ENCODE measurements around the gene SH2D3A.
A peak's percentile ranks its signal among the peaks of the same experiment; 100 is the strongest.
"Not testable (repeated sequence)": the region's sequence is repeated elsewhere in the genome, so short reads cannot be mapped to it uniquely, and the experiment has no call there.

Gene SH2D3A

GRCh38 chr19:6800991-6801484 lies 33.8 kb upstream of the SH2D3A start:
- Histone ChIP-seq H3K9ac (ENCODE audit: low read length) (peak overlapping the region; percentile 85), H2AFZ (ENCODE audit: low read length) (no peak overlapping the region), H3K4me1 (ENCODE audit: insufficient read depth, low read length, severe bottlenecking) (peaks cover 44% of the 10 kb centered on the region), H3F3A (ENCODE audit: insufficient read depth, low read length) (no peaks in the 10 kb centered on the region), H4K20me1 (ENCODE audit: insufficient read depth, low read length) (no peaks in the 10 kb centered on the region), H3K36me3 (ENCODE audit: insufficient read depth, low read length) (peaks cover 7% of the 10 kb centered on the region; the same call in 1 of the 2 replicates), H3K9me2 (ENCODE audit: low read depth, low read length) (no peaks in the 10 kb centered on the region), H3K9me3 (ENCODE audit: low read length) (no peaks in the 10 kb centered on the region), H3K27ac (ENCODE audit: low read depth, low read length, poor library complexity, severe bottlenecking) (peak overlapping the region; percentile 99), H3K4me3 (ENCODE audit: low read depth, low read length, poor library complexity, severe bottlenecking) (peak overlapping the region; percentile 67), H3K4me2 (ENCODE audit: low read length) (peak overlapping the region; percentile 74), H3K27me3 (ENCODE audit: insufficient read depth, low read length) (no peaks in the 10 kb centered on the region), H3K79me2 (ENCODE audit: insufficient read depth, low read length) (peaks cover 35% of the 10 kb centered on the region)
- no peak for TF ChIP-seq CTCF (IDR thresholded peaks at IDR 0.05; ENCODE audit: low read length)
- TF ChIP-seq EZH2 (IDR thresholded peaks at IDR 0.05; ENCODE audit: borderline replicate concordance, low read length): no peak

DNA sequence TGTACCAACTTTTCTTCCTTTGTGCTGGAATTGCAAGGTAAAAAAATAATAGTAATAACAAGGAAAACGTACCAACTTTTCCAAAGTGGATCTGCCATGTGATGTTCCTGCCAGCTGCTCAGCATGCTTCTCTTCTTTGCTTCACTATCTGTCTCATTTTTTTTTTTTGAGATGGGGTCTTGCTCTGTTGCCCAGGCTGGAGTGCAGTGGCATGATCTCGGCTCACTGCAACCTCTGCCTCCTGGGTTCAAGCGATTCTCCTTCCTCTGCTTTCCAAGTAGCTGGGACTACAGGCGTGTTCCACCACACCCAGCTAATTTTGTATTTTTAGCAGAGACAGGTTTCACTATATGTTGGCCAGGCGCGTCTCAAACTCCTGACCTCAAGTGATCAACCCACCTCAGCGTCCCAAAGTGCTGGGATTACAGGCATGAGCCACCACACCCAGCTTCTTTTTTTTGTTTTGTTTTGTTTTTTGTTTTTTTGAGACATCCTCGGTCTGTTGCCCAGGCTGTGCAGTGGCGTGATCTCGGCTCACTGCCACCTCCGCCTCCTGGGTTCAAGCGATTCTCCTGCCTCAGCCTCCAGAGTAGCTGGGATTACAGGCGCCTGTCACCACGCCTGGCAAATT lies 33.0 kb upstream of the SH2D3A start:
- Histone ChIP-seq H3K4me1 (ENCODE audit: insufficient read depth, low read length, severe bottlenecking) (peaks cover 44% of the 10 kb centered on the region), H3K4me2 (ENCODE audit: low read length) (peak overlapping the region; percentile 74), H3K4me3 (ENCODE audit: low read depth, low read length, poor library complexity, severe bottlenecking) (peak overlapping the region; percentile 67), H3K9ac (ENCODE audit: low read length) (peak overlapping the region; percentile 85; the same call in 1 of the 2 replicates), H3K79me2 (ENCODE audit: insufficient read depth, low read length) (peaks cover 35% of the 10 kb centered on the region), H3K27ac (ENCODE audit: low read depth, low read length, poor library complexity, severe bottlenecking) (peak overlapping the region; percentile 99), H3K36me3 (ENCODE audit: insufficient read depth, low read length) (peaks cover 12% of the 10 kb centered on the region; the same call in 1 of the 2 replicates)
- not testable (repeated sequence) for H2AFZ ChIP-seq (ENCODE audit: low read length); H4K20me1 ChIP-seq (ENCODE audit: insufficient read depth, low read length); H3K9me3 ChIP-seq (ENCODE audit: low read length); H3K9me2 ChIP-seq (ENCODE audit: low read depth, low read length); H3F3A ChIP-seq (ENCODE audit: insufficient read depth, low read length); H3K27me3 ChIP-seq (ENCODE audit: insufficient read depth, low read length)

DNA sequence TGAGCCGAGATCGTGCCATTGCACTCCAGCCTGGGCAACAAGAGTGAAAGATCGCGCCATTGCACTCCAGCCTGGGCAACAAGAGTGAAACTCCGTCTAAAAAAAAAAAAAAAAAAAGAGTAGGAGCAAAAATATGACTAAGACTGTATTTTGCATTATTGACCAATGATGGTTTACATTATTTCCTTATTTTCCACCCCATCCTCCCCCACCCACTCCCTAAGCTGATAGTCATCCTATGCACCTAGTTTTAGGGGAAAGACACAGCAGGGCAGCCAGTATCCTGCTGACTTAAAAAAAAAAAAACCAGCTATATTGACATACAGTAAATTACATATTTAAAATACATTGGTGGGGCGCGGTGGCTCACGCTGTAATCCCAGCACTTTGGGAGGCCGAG lies 30.4 kb upstream of the SH2D3A start:
- no peaks in the 10 kb centered on the region for H3K27me3 ChIP-seq (ENCODE audit: insufficient read depth, low read length)
- no peak overlapping the region for H2AFZ ChIP-seq (ENCODE audit: low read length)
- no peak for TF ChIP-seq EZH2 (IDR thresholded peaks at IDR 0.05; ENCODE audit: borderline replicate concordance, low read length)
- no peak for TF ChIP-seq CTCF (IDR thresholded peaks at IDR 0.05; ENCODE audit: low read length)
- no peak overlapping the region for H3K4me3 ChIP-seq (ENCODE audit: low read depth, low read length, poor library complexity, severe bottlenecking)
- no peaks in the 10 kb centered on the region for H3K9me2 ChIP-seq (ENCODE audit: low read depth, low read length)
- no peak overlapping the region for H3K9ac ChIP-seq (ENCODE audit: low read length)
- peaks cover 29% of the 10 kb centered on the region for H3K4me1 ChIP-seq (ENCODE audit: insufficient read depth, low read length, severe bottlenecking)
- peak overlapping the region; percentile 7 for H3K27ac ChIP-seq (ENCODE audit: low read depth, low read length, poor library complexity, severe bottlenecking)
- peaks cover 26% of the 10 kb centered on the region for H3K36me3 ChIP-seq (ENCODE audit: insufficient read depth, low read length)
- H3K9me3 ChIP-seq (ENCODE audit: low read length): no peaks in the 10 kb centered on the region
- H3K4me2 ChIP-seq (ENCODE audit: low read length): no peak overlapping the region
- peaks cover 38% of the 10 kb centered on the region for H3K79me2 ChIP-seq (ENCODE audit: insufficient read depth, low read length)
- H3F3A ChIP-seq (ENCODE audit: insufficient read depth, low read length): no peaks in the 10 kb centered on the region
- H4K20me1 ChIP-seq (ENCODE audit: insufficient read depth, low read length): no peaks in the 10 kb centered on the region

GRCh38 chr19:6796278-6796677 lies 29.0 kb upstream of the SH2D3A start:
- Histone ChIP-seq H3K4me1 (ENCODE audit: insufficient read depth, low read length, severe bottlenecking) (peaks cover 20% of the 10 kb centered on the region), H3F3A (ENCODE audit: insufficient read depth, low read length) (no peaks in the 10 kb centered on the region), H3K9ac (ENCODE audit: low read length) (no peak overlapping the region), H4K20me1 (ENCODE audit: insufficient read depth, low read length) (no peaks in the 10 kb centered on the region), H3K27me3 (ENCODE audit: insufficient read depth, low read length) (no peaks in the 10 kb centered on the region), H3K4me2 (ENCODE audit: low read length) (no peak overlapping the region), H3K27ac (ENCODE audit: low read depth, low read length, poor library complexity, severe bottlenecking) (peak overlapping the region; percentile 41), H3K9me3 (ENCODE audit: low read length) (no peaks in the 10 kb centered on the region), H2AFZ (ENCODE audit: low read length) (no peak overlapping the region), H3K36me3 (ENCODE audit: insufficient read depth, low read length) (peaks cover 35% of the 10 kb centered on the region), H3K79me2 (ENCODE audit: insufficient read depth, low read length) (peaks cover 50% of the 10 kb centered on the region), H3K4me3 (ENCODE audit: low read depth, low read length, poor library complexity, severe bottlenecking) (no peak overlapping the region), H3K9me2 (ENCODE audit: low read depth, low read length) (no peaks in the 10 kb centered on the region)
- TF ChIP-seq CTCF (IDR thresholded peaks at IDR 0.05; ENCODE audit: low read length) (no peak), EZH2 (IDR thresholded peaks at IDR 0.05; ENCODE audit: borderline replicate concordance, low read length) (no peak)
